H9 (cell line): Measurements from ENCODE around the gene RNF141. TPM values are rescaled to one million over a fixed set of nuclear protein-coding genes. Genes with fewer than 3 reads are reported as not detected.

Experiments used
- DNase-seq: peaks from one replicate; pipeline ENCODE4 v3.0.0-alpha.2; 2017
- H2AFZ ChIP-seq: one replicate; pipeline ENCODE4 v1.6.1; 2013; ENCODE audit warnings: mild to moderate bottlenecking, low read length, control low read depth, moderate library complexity
- H2AK5ac ChIP-seq: 2 replicates; pipeline ENCODE4 v1.6.1; 2013; ENCODE audit warnings: low read length, control low read depth, mixed read lengths; ENCODE audit not compliant: insufficient read length
- H2BK120ac ChIP-seq: one replicate; pipeline ENCODE4 v1.6.1; 2013; ENCODE audit warnings: low read depth, mild to moderate bottlenecking, low read length, control low read depth, inconsistent platforms; ENCODE audit not compliant: poor library complexity, severe bottlenecking
- H2BK12ac ChIP-seq: 2 replicates; pipeline ENCODE4 v1.6.1; 2013; ENCODE audit warnings: low read length, control low read depth, mixed read lengths, low read depth; ENCODE audit not compliant: insufficient read length
- H2BK15ac ChIP-seq: 2 replicates; pipeline ENCODE4 v1.6.1; 2013; ENCODE audit warnings: low read depth, low read length, control low read depth
- H2BK20ac ChIP-seq: one replicate; pipeline ENCODE4 v1.6.1; 2013; ENCODE audit warnings: low read depth, mild to moderate bottlenecking, low read length, control low read depth, inconsistent platforms; ENCODE audit not compliant: poor library complexity, severe bottlenecking
- H2BK5ac ChIP-seq: 2 replicates; pipeline ENCODE4 v1.6.1; 2013; ENCODE audit warnings: low read length, control low read depth, mixed read lengths; ENCODE audit not compliant: insufficient read length
- H3K14ac ChIP-seq: 2 replicates; pipeline ENCODE4 v1.6.1; 2013; ENCODE audit warnings: low read length, control low read depth; ENCODE audit not compliant: insufficient read depth
- H3K18ac ChIP-seq: 2 replicates; pipeline ENCODE4 v1.6.1; 2013; ENCODE audit warnings: low read depth, mild to moderate bottlenecking, mixed read lengths, low read length, control low read depth; ENCODE audit not compliant: insufficient read length
- H3K23ac ChIP-seq: 2 replicates; pipeline ENCODE4 v1.6.1; 2013; ENCODE audit warnings: low read length, control low read depth, mixed read lengths, low read depth; ENCODE audit not compliant: insufficient read length
- H3K23me2 ChIP-seq: 2 replicates; pipeline ENCODE4 v1.6.1; 2013; ENCODE audit warnings: low read depth, mild to moderate bottlenecking, mixed read lengths, low read length, control low read depth; ENCODE audit not compliant: insufficient read length, poor library complexity, severe bottlenecking
- H3K27ac ChIP-seq: 2 replicates; pipeline ENCODE4 v1.5.1; 2013; ENCODE audit warnings: low read length, control low read depth, mixed read lengths, low read depth; ENCODE audit not compliant: insufficient read length
- H3K27me3 ChIP-seq: 2 replicates; pipeline ENCODE4 v1.6.1; 2013; ENCODE audit warnings: low read length, control low read depth, inconsistent platforms; ENCODE audit not compliant: insufficient read depth
- H3K4ac ChIP-seq: 2 replicates; pipeline ENCODE4 v1.6.1; 2013; ENCODE audit warnings: low read depth, mild to moderate bottlenecking, control low read depth, inconsistent platforms, low read length, moderate library complexity
- H3K4me1 ChIP-seq: 2 replicates; pipeline ENCODE4 v1.6.1; 2013; ENCODE audit warnings: low read length, control low read depth, inconsistent platforms; ENCODE audit not compliant: insufficient read depth
- H3K4me2 ChIP-seq: 2 replicates; pipeline ENCODE4 v1.6.1; 2013; ENCODE audit warnings: low read length, control low read depth, mixed read lengths; ENCODE audit not compliant: insufficient read length, insufficient read depth
- H3K56ac ChIP-seq: 2 replicates; pipeline ENCODE4 v1.6.1; 2013; ENCODE audit warnings: low read depth, mild to moderate bottlenecking, mixed read lengths, low read length, control low read depth; ENCODE audit not compliant: insufficient read length
- H3K79me1 ChIP-seq: 2 replicates; pipeline ENCODE4 v1.6.1; 2013; ENCODE audit warnings: low read depth, mild to moderate bottlenecking, moderate library complexity, low read length, control low read depth, inconsistent platforms; ENCODE audit not compliant: insufficient read depth, poor library complexity, severe bottlenecking
- H3K79me2 ChIP-seq: 2 replicates; pipeline ENCODE4 v1.6.1; 2013; ENCODE audit warnings: low read length, control low read depth, inconsistent platforms; ENCODE audit not compliant: insufficient read depth
- H3K9ac ChIP-seq: 2 replicates; pipeline ENCODE4 v1.6.1; 2013; ENCODE audit warnings: low read length, control low read depth, mixed read lengths; ENCODE audit not compliant: insufficient read length; ENCODE audit errors: extremely low read depth
- H3K9me3 ChIP-seq: one replicate; pipeline ENCODE4 v1.6.1; 2013; ENCODE audit warnings: low read depth, low read length, inconsistent platforms; ENCODE audit not compliant: control insufficient read depth
- H3T11ph ChIP-seq: one replicate; pipeline ENCODE4 v1.6.1; 2013; ENCODE audit warnings: mild to moderate bottlenecking, low read length, control low read depth, inconsistent platforms
- H4K20me1 ChIP-seq: one replicate; pipeline ENCODE4 v1.6.1; 2013; ENCODE audit not compliant: control insufficient read depth, insufficient read length, insufficient read depth
- H4K5ac ChIP-seq: 2 replicates; pipeline ENCODE4 v1.6.1; 2013; ENCODE audit warnings: low read depth, mild to moderate bottlenecking, mixed read lengths, low read length, control low read depth; ENCODE audit not compliant: insufficient read length
- H4K8ac ChIP-seq: replicated peaks from 2 replicates; pipeline ENCODE4 v1.6.1; 2013; ENCODE audit warnings: low read length, control low read depth, mixed read lengths, low read depth; ENCODE audit not compliant: insufficient read length
- H4K91ac ChIP-seq: 2 replicates; pipeline ENCODE4 v1.6.1; 2013; ENCODE audit warnings: low read depth, mild to moderate bottlenecking, moderate library complexity, mixed read lengths, low read length, control low read depth; ENCODE audit not compliant: insufficient read length
- H3K27ac Mint-ChIP-seq, 3 experiments: 2 replicates in 2 of 3; 3 replicates in 1 of 3; pipeline ENCODE4 v1.8.0; 2020 to 2021; ENCODE audit warnings: mixed read lengths in 3 of 3, mild to moderate bottlenecking in 1 of 3, moderate library complexity in 1 of 3
- H3K27me3 Mint-ChIP-seq: 2 replicates; pipeline ENCODE4 v1.8.0; 2021; ENCODE audit warnings: low read depth, mild to moderate bottlenecking, moderate library complexity, mixed read lengths
- H3K36me3 Mint-ChIP-seq, 3 experiments: 2 replicates in 2 of 3; 3 replicates in 1 of 3; pipeline ENCODE4 v1.8.0; 2020 to 2021; ENCODE audit warnings: low read depth in 3 of 3, mixed read lengths in 3 of 3; ENCODE audit not compliant: insufficient read depth in 1 of 3
- H3K4me1 Mint-ChIP-seq, 2 experiments: 2 replicates each; pipeline ENCODE4 v1.8.0; 2020; ENCODE audit warnings: mixed read lengths in 2 of 2
- H3K4me3 Mint-ChIP-seq, 2 experiments: 2 replicates in 1 of 2; 3 replicates in 1 of 2; pipeline ENCODE4 v1.8.0; 2020 to 2021; ENCODE audit warnings: mild to moderate bottlenecking in 2 of 2, mixed read lengths in 2 of 2, moderate library complexity in 1 of 2
- H3K9me3 Mint-ChIP-seq, 2 experiments: 2 replicates in 1 of 2; 3 replicates in 1 of 2; pipeline ENCODE4 v1.8.0; 2020; ENCODE audit warnings: mild to moderate bottlenecking in 2 of 2, mixed read lengths in 2 of 2, moderate library complexity in 1 of 2
- WGBS: extraction: QIAGEN DNeasy Blood & Tissue Kit; methylation state at CpG from one replicate; pipeline ENCODE4 v1.1.7; 2013; ENCODE audit warnings: missing lambda C conversion rate, low lambda C conversion rate, mixed read lengths; ENCODE audit not compliant: insufficient read length; ENCODE audit errors: extremely low coverage; 5-methylcytosine and 5-hydroxymethylcytosine counted together
- total RNA-seq: library from RNA; stranded (reverse); gene quantifications from 2 replicates; pipeline ENCODE4 v1.2.1, GENCODE V29; 2021
- TF ChIP-seq, protein P1 (sequence below): fragments of 200-600 bp; sonication (generic); conservative IDR thresholded peaks from 3 replicates; pipeline ENCODE4 v1.8.0; 2021; ENCODE audit warnings: antibody characterized with exemption, mild to moderate bottlenecking

RNF141 gene
- total RNA-seq, 1 experiment from 2014 or later, result 24.7 TPM

DNA sequence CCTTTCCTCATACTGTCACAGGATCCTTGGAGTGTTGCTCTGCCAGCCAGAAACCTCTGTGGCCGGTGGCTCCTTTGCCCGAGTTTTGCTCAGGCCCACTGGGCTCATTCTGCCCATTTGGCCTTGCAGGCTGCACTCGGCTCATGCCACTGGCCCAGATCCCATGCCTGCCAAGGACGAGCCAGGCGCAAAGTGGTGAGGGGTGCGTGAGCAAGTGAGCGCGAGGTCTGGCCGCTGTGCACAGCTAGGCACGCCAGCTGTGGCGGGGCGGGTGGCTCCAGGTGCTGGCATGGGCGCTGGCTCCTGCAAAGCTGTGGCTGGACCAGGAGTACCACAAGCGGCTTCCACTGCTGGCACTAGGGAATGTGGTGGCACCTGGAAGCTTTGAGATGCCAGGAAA, 2.8 kb upstream of the RNF141 start:
- H3K4me1 Mint-ChIP-seq, result peaks cover 11 to 12% of the 10 kb centered on the region in 2 experiments
- H3K9me3 ChIP-seq, result no peaks in the 10 kb centered on the region
- peaks cover 7% of the 10 kb centered on the region; the same call in 1 of the 2 replicates for H3K27me3 Mint-ChIP-seq
- no peaks in the 10 kb centered on the region for H3K79me1 ChIP-seq
- no peak overlapping the region for H2BK5ac ChIP-seq
- H2BK120ac ChIP-seq, result no peak overlapping the region
- no peaks in the 10 kb centered on the region for H3K79me2 ChIP-seq
- H2AFZ ChIP-seq, result no peak overlapping the region
- no peak overlapping the region for H3K14ac ChIP-seq
- no peak overlapping the region for H3K56ac ChIP-seq
- H2AK5ac ChIP-seq, result no peak overlapping the region
- no peak overlapping the region for H4K8ac ChIP-seq
- no peak overlapping the region for H3T11ph ChIP-seq
- 0 out of 2 replicates have a peak, but pooled peaks cover 2% of the 10 kb centered on the region for H3K4me1 ChIP-seq
- H4K20me1 ChIP-seq, result no peaks in the 10 kb centered on the region
- no peak overlapping the region for H3K4me2 ChIP-seq
- H3K36me3 Mint-ChIP-seq, result no peaks in the 10 kb centered on the region
- H3K4me3 Mint-ChIP-seq, result no peak overlapping the region
- no peak overlapping the region for H3K4ac ChIP-seq
- H3K9ac ChIP-seq, result no peak overlapping the region
- no peak overlapping the region for H3K27ac ChIP-seq
- no peak overlapping the region for H4K5ac ChIP-seq
- no peaks in the 10 kb centered on the region for H3K27me3 ChIP-seq
- no peak overlapping the region for H4K91ac ChIP-seq
- H3K23ac ChIP-seq, result no peak overlapping the region
- no peaks in the 10 kb centered on the region for H3K9me3 Mint-ChIP-seq
- TF ChIP-seq, protein P1, sequence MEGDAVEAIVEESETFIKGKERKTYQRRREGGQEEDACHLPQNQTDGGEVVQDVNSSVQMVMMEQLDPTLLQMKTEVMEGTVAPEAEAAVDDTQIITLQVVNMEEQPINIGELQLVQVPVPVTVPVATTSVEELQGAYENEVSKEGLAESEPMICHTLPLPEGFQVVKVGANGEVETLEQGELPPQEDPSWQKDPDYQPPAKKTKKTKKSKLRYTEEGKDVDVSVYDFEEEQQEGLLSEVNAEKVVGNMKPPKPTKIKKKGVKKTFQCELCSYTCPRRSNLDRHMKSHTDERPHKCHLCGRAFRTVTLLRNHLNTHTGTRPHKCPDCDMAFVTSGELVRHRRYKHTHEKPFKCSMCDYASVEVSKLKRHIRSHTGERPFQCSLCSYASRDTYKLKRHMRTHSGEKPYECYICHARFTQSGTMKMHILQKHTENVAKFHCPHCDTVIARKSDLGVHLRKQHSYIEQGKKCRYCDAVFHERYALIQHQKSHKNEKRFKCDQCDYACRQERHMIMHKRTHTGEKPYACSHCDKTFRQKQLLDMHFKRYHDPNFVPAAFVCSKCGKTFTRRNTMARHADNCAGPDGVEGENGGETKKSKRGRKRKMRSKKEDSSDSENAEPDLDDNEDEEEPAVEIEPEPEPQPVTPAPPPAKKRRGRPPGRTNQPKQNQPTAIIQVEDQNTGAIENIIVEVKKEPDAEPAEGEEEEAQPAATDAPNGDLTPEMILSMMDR, result no peak
- no peak for DNase-seq
- H2BK12ac ChIP-seq, result no peak overlapping the region
- no peak overlapping the region for H2BK15ac ChIP-seq
- H2BK20ac ChIP-seq, result no peak overlapping the region
- H3K23me2 ChIP-seq, result peaks cover 6% of the 10 kb centered on the region
- no CpG with 5 or more reads among the region's 14 CpGs for WGBS
- no peak overlapping the region for H3K18ac ChIP-seq
- H3K27ac Mint-ChIP-seq, result no peak overlapping the region
